ENCODE measurements around the gene CD200R1L. TPM values are rescaled to one million over a fixed set of nuclear protein-coding genes. Genes with fewer than 3 reads are reported as not detected.
A peak's percentile ranks its signal among the peaks of the same experiment; 100 is the strongest.

CD200R1L gene
- total and polyA plus RNA-seq, 2 of the 4 experiments (the other 2 are of a cell fraction): not detected

GRCh38 chr3:112811131-112811884 is 35.4 kb downstream of the CD200R1L start:
- Histone ChIP-seq H3K9ac (ENCODE audit: low read depth, low read length) (no peak overlapping the region), H3K14ac (replicated peaks; ENCODE audit: low read depth, low read length) (peak overlapping the region; percentile 48), H3K18ac (ENCODE audit: low read depth, low read length) (peak overlapping the region; percentile 46), H3K4me3 (ENCODE audit: insufficient read depth, low read depth, low read length) (no peak overlapping the region), H3K4me2 (ENCODE audit: low read depth, low read length) (peak overlapping the region; percentile 28), H2BK120ac (ENCODE audit: low read depth, low read length) (peak overlapping the region; percentile 83), H4K91ac (ENCODE audit: insufficient read depth, low read depth, low read length) (peak overlapping the region; percentile 63; the same call in 1 of the 2 replicates), H2BK20ac (ENCODE audit: low read depth, low read length) (peak overlapping the region; percentile 83), H3K23ac (ENCODE audit: low read depth, low read length) (no peak overlapping the region), H2BK15ac (ENCODE audit: low read depth, low read length) (peak overlapping the region; percentile 37; the same call in 2 of the 3 replicates), H3K9me1 (ENCODE audit: insufficient read depth, low read length) (peaks cover 12% of the 10 kb centered on the region), H3K27me3 (ENCODE audit: control insufficient read depth, insufficient read depth, low read length) (no peaks in the 10 kb centered on the region), H3K27ac (ENCODE audit: insufficient read depth, low read length) (peak overlapping the region; percentile 78), H2AFZ (replicated peaks; ENCODE audit: low read length, poor library complexity) (no peak overlapping the region), H4K8ac (ENCODE audit: low read depth in 2 of 2, low read length in 2 of 2) (peak overlapping the region; percentile 69 to 86; a peak in 3 of 4 replicates), H3K4ac (ENCODE audit: low read depth, low read length) (peak overlapping the region; percentile 88), H2BK5ac (ENCODE audit: low read depth, low read length, poor library complexity, severe bottlenecking) (peak overlapping the region; percentile 6), H3K4me1 (ENCODE audit: control insufficient read depth, insufficient read depth, low read length) (peaks cover 21% of the 10 kb centered on the region), H3K9me3 (ENCODE audit: control insufficient read depth, insufficient read depth, low read length) (no peaks in the 10 kb centered on the region), H3K56ac (ENCODE audit: extremely low read depth, insufficient read depth, low read length) (no peak overlapping the region), H4K5ac (ENCODE audit: low read depth, low read length) (peak overlapping the region; percentile 26), H4K20me1 (ENCODE audit: insufficient read depth, low read length) (no peaks in the 10 kb centered on the region), H2AK5ac (ENCODE audit: low read depth, low read length) (peak overlapping the region; percentile 81; the same call in 1 of the 2 replicates), H3K36me3 (ENCODE audit: control insufficient read depth, insufficient read depth, low read length) (no peaks in the 10 kb centered on the region), H3K79me1 (ENCODE audit: low read depth in 1 of 2, low read length in 2 of 2) (no peaks in the 10 kb centered on the region), H2AK9ac (replicated peaks; ENCODE audit: low read depth, low read length, poor library complexity) (no peak overlapping the region)
- ATAC-seq (ENCODE audit: low read depth) (peak; percentile 49), DNase-seq (peak; percentile 86)
- no TSS peak for BruUV-seq (replicated peaks)
- TF ChIP-seq NFE2L2 (IDR thresholded peaks at IDR 0.05; ENCODE audit: low read depth, low read length) (no peak), MAZ (IDR thresholded peaks at IDR 0.05; ENCODE audit: borderline replicate concordance, low read depth, low read length) (no peak), RAD21 (IDR thresholded peaks at IDR 0.05; ENCODE audit: low read length) (no peak), MXI1 (IDR thresholded peaks at IDR 0.05; ENCODE audit: borderline replicate concordance, low read depth, low read length) (no peak), MAFK (IDR thresholded peaks at IDR 0.05; ENCODE audit: low read depth, low read length) (no peak), POLR2A (IDR thresholded peaks at IDR 0.05; ENCODE audit: low read depth, low read length) (no peak), CTCF (conservative IDR thresholded peaks at IDR 0.05; ENCODE audit: low read depth, low read length) (no peak), CEBPB (IDR thresholded peaks at IDR 0.05; ENCODE audit: low read depth, low read length) (peak; percentile 46; the same call in 1 of the 2 replicates)
- intact Hi-C loops (cut with micrococcal nuclease) (loop anchor here (5.0 kb wide), 1 partner anchor 181 kb away; the partner anchor contains the start of gene GTPBP8), dilution Hi-C loops (cut with HindIII; ENCODE audit: low sequenced_read_pairs, unreplicated experiment) (no loop called here), in situ Hi-C loops (cut with MboI; ENCODE audit: low sequenced_read_pairs) (loop anchor here (5.0 to 10.0 kb wide), 2 partner anchors 169 to 237 kb away; partner anchors contain the start of gene CCDC80)
- ChIA-PET POLR2A (ENCODE audit: unreplicated experiment) (no interaction called here), CTCF (interaction anchor here (2.7 kb wide), 1 partner anchor 77 kb away, joined by 8 read pairs; no protein-coding TSS in a partner anchor)
- no CpG with 5 or more reads among the region's 4 CpGs for WGBS, 2 experiments (ENCODE audit: extremely low coverage in 2 of 2, insufficient read length in 1 of 2)
